SK-N-SH (cell line): ENCODE data around the gene DCAKD. TPM values are rescaled to one million over a fixed set of nuclear protein-coding genes. Genes with fewer than 3 reads are reported as not detected.

Source experiments
- CTCF ChIA-PET: fragments of 300-600, 350-600 bp; formaldehyde crosslinking; extraction: SDS; loops from one replicate; lab custom pipeline; 2021; lab: Yijun Ruan, JAX
- POLR2A ChIA-PET: fragments of 350-600 bp; sonication (Branson Sonifier 250); formaldehyde crosslinking; extraction: SDS; loops from one replicate; lab custom pipeline; 2020; ENCODE audit warnings: antibody characterized with exemption, inconsistent platforms; lab: Yijun Ruan, JAX
- DNase-seq: peaks from one replicate; pipeline ENCODE4 v3.0.0; 2012
- H2AFZ ChIP-seq: fragments of 200-600 bp; sonication (generic); 2 replicates; pipeline ENCODE4 v1.8.1; 2016; ENCODE audit warnings: antibody characterized with exemption, mild to moderate bottlenecking, low read depth
- H3F3A ChIP-seq: fragments of 200-600 bp; sonication (generic); replicated peaks from 2 replicates; pipeline ENCODE3; 2016; ENCODE audit warnings: antibody characterized with exemption, mild to moderate bottlenecking; ENCODE audit not compliant: insufficient read depth
- H3K27ac ChIP-seq, 2 experiments: fragments of 200-500 bp in 1 of 2; fragments of 200-600 bp in 1 of 2; sonication (Bioruptor generic) in 1 of 2; sonication (generic), shearing (Covaris generic) in 1 of 2; 2 replicates each; pipeline versions ENCODE4 v1.5.1 to v1.6.1; 2014 to 2016; ENCODE audit warnings: low read depth in 2 of 2, inconsistent platforms in 1 of 2, low read length in 1 of 2, mild to moderate bottlenecking in 1 of 2, mixed read lengths in 1 of 2
- H3K27me3 ChIP-seq: fragments of 200-600 bp; sonication (generic), shearing (Covaris generic); 2 replicates; pipeline ENCODE4 v1.6.1; 2016; ENCODE audit warnings: mixed run types; ENCODE audit not compliant: insufficient read depth
- H3K36me3 ChIP-seq, 2 experiments: fragments of 200-500 bp in 1 of 2; fragments of 200-600 bp in 1 of 2; sonication (Bioruptor generic) in 1 of 2; sonication (generic) in 1 of 2; replicated peaks in 1 of 2; 2 replicates each; pipeline versions ENCODE3 to v1.5.1; 2014 to 2016; ENCODE audit warnings: low read length in 1 of 2, mild to moderate bottlenecking in 1 of 2; ENCODE audit not compliant: insufficient read depth in 2 of 2, control insufficient read depth in 1 of 2
- H3K4me1 ChIP-seq, 2 experiments: fragments of 200-500 bp in 1 of 2; fragments of 200-600 bp in 1 of 2; sonication (Bioruptor generic) in 1 of 2; sonication (generic), shearing (Covaris generic) in 1 of 2; 2 replicates each; pipeline versions ENCODE4 v1.5.1 to v1.6.1; 2014 to 2016; ENCODE audit warnings: low read depth in 1 of 2, low read length in 1 of 2, mixed run types in 1 of 2; ENCODE audit not compliant: insufficient read depth in 2 of 2, control insufficient read depth in 1 of 2
- H3K4me2 ChIP-seq: fragments of 200-600 bp; sonication (generic), shearing (Covaris generic); 2 replicates; pipeline ENCODE4 v1.6.1; 2017; ENCODE audit warnings: mixed run types
- H3K4me3 ChIP-seq, 2 experiments: fragments of 200-500 bp in 1 of 2; fragments of 200-600 bp in 1 of 2; sonication (Bioruptor generic) in 1 of 2; sonication (generic), shearing (Covaris generic) in 1 of 2; 2 replicates each; pipeline versions ENCODE4 v1.5.1 to v1.8.1; 2014 to 2016; ENCODE audit warnings: low read depth in 2 of 2, inconsistent platforms in 1 of 2, low read length in 1 of 2, mild to moderate bottlenecking in 1 of 2, mixed read lengths in 1 of 2, moderate library complexity in 1 of 2
- H3K79me2 ChIP-seq: fragments of 200-600 bp; sonication (generic); 2 replicates; pipeline ENCODE4 v1.8.1; 2017; ENCODE audit warnings: mild to moderate bottlenecking; ENCODE audit not compliant: insufficient read depth
- H3K9ac ChIP-seq: fragments of 200-600 bp; sonication (generic); 2 replicates; pipeline ENCODE4 v1.6.1; 2017; ENCODE audit warnings: mixed run types
- H3K9me2 ChIP-seq: fragments of 200-600 bp; sonication (generic); 2 replicates; pipeline ENCODE4 v1.6.1; 2017; ENCODE audit warnings: mixed run types
- H3K9me3 ChIP-seq: fragments of 200-600 bp; sonication (generic); 2 replicates; pipeline ENCODE4 v1.6.1; 2017; ENCODE audit warnings: mixed run types, mild to moderate bottlenecking, moderate library complexity
- H4K20me1 ChIP-seq: fragments of 200-600 bp; sonication (generic); 2 replicates; pipeline ENCODE4 v1.6.1; 2017; ENCODE audit warnings: mild to moderate bottlenecking, mixed run types; ENCODE audit not compliant: insufficient read depth
- CHD2 ChIP-seq: fragments of 150-350 bp; IDR thresholded peaks from 2 replicates; pipeline ENCODE4 v1.6.1; 2018; ENCODE audit warnings: low read length; ENCODE audit not compliant: partially characterized antibody
- ELF1 ChIP-seq: IDR thresholded peaks from 2 replicates; pipeline ENCODE4 v1.4.0; 2012
- FOXJ3 ChIP-seq: sonication (generic); formaldehyde crosslinking; IDR thresholded peaks from 2 replicates; pipeline ENCODE4 v1.5.1; 2020; ENCODE audit warnings: mild to moderate bottlenecking, missing genetic modification reagents
- FOXM1 ChIP-seq: IDR thresholded peaks from 2 replicates; pipeline ENCODE4 v1.4.0; 2012; ENCODE audit warnings: low read depth, mild to moderate bottlenecking
- MEF2A ChIP-seq: IDR thresholded peaks from 2 replicates; pipeline ENCODE4 v1.4.0; 2012; ENCODE audit warnings: low read depth, borderline replicate concordance
- MXI1 ChIP-seq: IDR thresholded peaks from 2 replicates; pipeline ENCODE4 v1.6.1; 2012; ENCODE audit warnings: mild to moderate bottlenecking, low read depth, low read length, improper control_type of control experiment
- NRF1 ChIP-seq: IDR thresholded peaks from 2 replicates; pipeline ENCODE4 v1.6.1; 2012; ENCODE audit warnings: low read depth, mild to moderate bottlenecking, low read length
- POLR2AphosphoS5 ChIP-seq: IDR thresholded peaks from 2 replicates; pipeline ENCODE4 v1.6.1; 2012; ENCODE audit warnings: low read depth, low read length
- RAD21 ChIP-seq: IDR thresholded peaks from 2 replicates; pipeline ENCODE4 v1.6.1; 2012; ENCODE audit warnings: mild to moderate bottlenecking, low read length
- RFX5 ChIP-seq: IDR thresholded peaks from 2 replicates; pipeline ENCODE4 v1.6.1; 2012; ENCODE audit warnings: mild to moderate bottlenecking, improper control_type of control experiment, low read length
- RXRA ChIP-seq: IDR thresholded peaks from 2 replicates; pipeline ENCODE4 v1.4.0; 2012; ENCODE audit warnings: low read depth, mild to moderate bottlenecking, borderline replicate concordance
- SMC3 ChIP-seq: IDR thresholded peaks from 2 replicates; pipeline ENCODE4 v1.6.1; 2012; ENCODE audit warnings: low read depth, low read length, improper control_type of control experiment
- TAF1 ChIP-seq: IDR thresholded peaks from 2 replicates; pipeline ENCODE4 v1.6.1; 2012; ENCODE audit warnings: low read depth, mild to moderate bottlenecking, low read length, moderate library complexity, borderline replicate concordance
- USF1 ChIP-seq: IDR thresholded peaks from 2 replicates; pipeline ENCODE4 v1.4.0; 2012; ENCODE audit warnings: low read depth, borderline replicate concordance
- USF2 ChIP-seq: fragments of 150-350 bp; IDR thresholded peaks from 2 replicates; pipeline ENCODE4 v1.6.1; 2017; ENCODE audit warnings: antibody characterized with exemption, low read length, low read depth, borderline replicate concordance
- ZBTB33 ChIP-seq: IDR thresholded peaks from 2 replicates; pipeline ENCODE4 v1.4.0; 2012; ENCODE audit warnings: low read depth, borderline replicate concordance
- WGBS: methylation state at CpG from one replicate; pipeline ENCODE4 v1.1.6; 2017; ENCODE audit warnings: low lambda C conversion rate; 5-methylcytosine and 5-hydroxymethylcytosine counted together
- polyA plus RNA-seq, 3 experiments: library from polyadenylated mRNA; depleted of rRNA; stranded (reverse); fragments of >200 nt; gene quantifications; 2 replicates each; pipeline ENCODE4 v1.2.3, GENCODE V29; 2012

Gene DCAKD
- polyA plus RNA-seq, 1 of the 3 experiments (the other 2 are of a cell fraction) = 48.8 TPM

- WGBS = 95% methylated on average over 3 of the region's 3 CpGs
- H3K4me3 ChIP-seq = no peak overlapping the region
- peaks cover 40% of the 10 kb centered on the region for H3F3A ChIP-seq
- no peaks in the 10 kb centered on the region for H3K9me3 ChIP-seq
- ChIA-PET POLR2A (interaction anchor here (0.6 kb wide), 1 partner anchor 188 kb away, joined by 5 read pairs; no protein-coding TSS in a partner anchor), CTCF (interaction anchor here (3.2 to 14.8 kb wide), 2 partner anchors 10 to 43 kb away, joined by 17 to 194 read pairs; partner anchors contain the start of genes ACBD4 and PLCD3)
- no peak overlapping the region for H3K9ac ChIP-seq
- no peak overlapping the region for H2AFZ ChIP-seq
- H3K4me1 ChIP-seq = peaks cover 0 to 7% of the 10 kb centered on the region in 2 experiments; a peak in 3 of 4 replicates
- no peak overlapping the region for H3K4me2 ChIP-seq
- no peak for DNase-seq
- no peaks in the 10 kb centered on the region for H3K27me3 ChIP-seq
- TF ChIP-seq MEF2A (no peak), ZBTB33 (no peak), ELF1 (no peak), RFX5 (no peak), CHD2 (no peak), RAD21 (no peak), USF2 (no peak), POLR2AphosphoS5 (no peak), FOXJ3 (CRISPR knock-in tag) (no peak), USF1 (no peak), MXI1 (no peak), TAF1 (no peak), FOXM1 (no peak), SMC3 (no peak), NRF1 (no peak), RXRA (no peak)
- peaks cover 29% of the 10 kb centered on the region for H3K79me2 ChIP-seq
- H3K36me3 ChIP-seq = peaks cover 35 to 52% of the 10 kb centered on the region in 2 experiments
- no peaks in the 10 kb centered on the region for H4K20me1 ChIP-seq
- H3K27ac ChIP-seq = no peak overlapping the region
- H3K9me2 ChIP-seq = no peaks in the 10 kb centered on the region
Measured at GRCh38 chr17:45088741-45089140, 37.3 kb upstream of the DCAKD start.
